K562 (cell line): ENCODE results near the gene AS3MT. TPM values are rescaled to one million over a fixed set of nuclear protein-coding genes. Genes with fewer than 3 reads are reported as not detected.
"Not testable (repeated sequence)": the region's sequence is repeated elsewhere in the genome, so short reads cannot be mapped to it uniquely, and the experiment has no call there.

Experiments
- ATAC-seq: fragments of 200-7000 bp; cut with Tn5 transposase; 3 replicates; pipeline ENCODE4 v1.9.1; 2020; ENCODE audit warnings: moderate library complexity
- BruUV-seq: library from RNA; stranded (reverse); fragments of 400-500 nt; replicated peaks from 2 replicates; lab custom pipeline; 2021; lab: Mats Ljungman, UMichigan
- CTCF ChIA-PET: fragments of 300-600 bp; formaldehyde crosslinking; extraction: SDS; loops from one replicate; lab custom pipeline; 2021; ENCODE audit warnings: low intra/inter-chr PET ratio; lab: Yijun Ruan, JAX
- POLR2A ChIA-PET: fragments of 300-600, 350-650 bp; sonication (Branson Sonifier 250); formaldehyde crosslinking; extraction: SDS; loops from one replicate; lab custom pipeline; 2021; ENCODE audit warnings: antibody characterized with exemption, inconsistent platforms; lab: Yijun Ruan, JAX
- DNase-seq, 4 experiments: peaks; one replicate each; pipeline versions ENCODE4 v3.0.0 to v3.0.0-alpha.2; 2011 to 2018; ENCODE audit warnings: low spot score in 3 of 4, mixed read lengths in 3 of 4; ENCODE audit errors: extremely low read depth in 1 of 4
- FAIRE-seq: peaks from 2 replicates; lab custom pipeline; 2011; peaks lifted over from hg19 to GRCh38; lab: Jason Lieb, UNC
- H2AFZ ChIP-seq: 2 replicates; pipeline ENCODE4 v1.6.0; 2011; ENCODE audit warnings: low read depth, low read length, control low read depth, inconsistent platforms
- H3K27ac ChIP-seq: fragments of 200-600 bp; 3 replicates; pipeline ENCODE4 v1.8.0; 2011; ENCODE audit warnings: low read depth, mild to moderate bottlenecking, control low read depth, inconsistent platforms, low read length, moderate library complexity, mixed read lengths; ENCODE audit errors: extremely low read depth
- H3K27me3 ChIP-seq, 2 experiments: fragments of 300-600 bp in 1 of 2; 2 replicates in 1 of 2; 3 replicates in 1 of 2; pipeline versions ENCODE4 v1.6.0 to v1.8.0; 2011; ENCODE audit warnings: inconsistent platforms in 2 of 2, low read length in 2 of 2, mild to moderate bottlenecking in 1 of 2, mixed read lengths in 1 of 2, moderate library complexity in 1 of 2; ENCODE audit not compliant: control insufficient read depth in 2 of 2, insufficient read depth in 2 of 2
- H3K36me3 ChIP-seq: fragments of 300-600 bp; 3 replicates; pipeline ENCODE4 v1.8.0; 2011; ENCODE audit warnings: mild to moderate bottlenecking, low read length, inconsistent platforms; ENCODE audit not compliant: control insufficient read depth, insufficient read depth
- H3K4me1 ChIP-seq, 2 experiments: fragments of 200-600 bp in 1 of 2; replicated peaks in 1 of 2; 2 replicates in 1 of 2; 3 replicates in 1 of 2; pipeline versions ENCODE4 v1.5.1 to v1.8.0; 2011; ENCODE audit warnings: inconsistent platforms in 2 of 2, low read length in 2 of 2, mild to moderate bottlenecking in 1 of 2, mixed read lengths in 1 of 2, moderate library complexity in 1 of 2; ENCODE audit not compliant: control insufficient read depth in 2 of 2, insufficient read depth in 2 of 2
- H3K4me2 ChIP-seq: 2 replicates; pipeline ENCODE4 v1.6.1; 2011; ENCODE audit warnings: low read length, control low read depth, inconsistent platforms, mixed read lengths; ENCODE audit not compliant: insufficient read depth
- H3K4me3 ChIP-seq: fragments of 200-600 bp; sonication (generic), shearing (Covaris generic); 2 replicates; pipeline ENCODE4 v1.5.1; 2016; ENCODE audit warnings: control low read depth, inconsistent platforms
- H3K79me2 ChIP-seq: fragments of 200-600 bp; 3 replicates; pipeline ENCODE4 v1.8.0; 2011; ENCODE audit warnings: low read length, inconsistent platforms; ENCODE audit not compliant: control insufficient read depth, insufficient read depth
- H3K9ac ChIP-seq, 2 experiments: 2 replicates each; pipeline versions ENCODE4 v1.6.0 to v1.6.1; 2011; ENCODE audit warnings: low read depth in 2 of 2, low read length in 2 of 2, control low read depth in 1 of 2, inconsistent platforms in 1 of 2, mild to moderate bottlenecking in 1 of 2, mixed read lengths in 1 of 2; ENCODE audit not compliant: insufficient read depth in 1 of 2
- H3K9me1 ChIP-seq: one replicate; pipeline ENCODE4 v1.6.0; 2011; ENCODE audit warnings: inconsistent platforms, mild to moderate bottlenecking, low read length, moderate library complexity; ENCODE audit not compliant: control insufficient read depth, insufficient read depth
- H3K9me3 ChIP-seq: replicated peaks from 2 replicates; pipeline ENCODE4 v1.5.1; 2011; ENCODE audit warnings: low read depth, low read length, inconsistent platforms; ENCODE audit not compliant: control insufficient read depth, insufficient read depth
- H4K20me1 ChIP-seq: replicated peaks from 2 replicates; pipeline ENCODE4 v1.6.1; 2011; ENCODE audit warnings: low read length, inconsistent platforms, mixed read lengths; ENCODE audit not compliant: control insufficient read depth, insufficient read depth
- KLF13 ChIP-seq: fragments of 450-650 bp; IDR thresholded peaks from 2 replicates; pipeline ENCODE4 v1.6.1; 2016; ENCODE audit warnings: missing genetic modification characterization, low read depth, mild to moderate bottlenecking, missing compliant biosample characterization, moderate library complexity, borderline replicate concordance
- ZNF407 ChIP-seq: fragments of 450-650 bp; IDR thresholded peaks from 2 replicates; pipeline ENCODE4 v1.6.1; 2016; ENCODE audit warnings: low read depth
- WGBS: fragments of 100-300 bp; shearing (Covaris generic); methylation state at CpG from one replicate; pipeline ENCODE4 v1.1.6; 2016; ENCODE audit warnings: low coverage, mixed read lengths; ENCODE audit not compliant: insufficient coverage; ENCODE audit errors: missing lambda C conversion rate; 5-methylcytosine and 5-hydroxymethylcytosine counted together
- in situ Hi-C: fragments of 300-500 bp; cut with MboI; formaldehyde crosslinking; loops from 4 replicates; pipeline ENCODE4 v1.15.0; 2018; ENCODE audit warnings: inconsistent platforms, mixed read lengths
- intact Hi-C: fragments of 100-400 bp; cut with micrococcal nuclease; formaldehyde crosslinking; loops from 2 replicates; pipeline ENCODE4 v1.14.2; 2022
- polyA plus RNA-seq, 8 experiments: library from polyadenylated mRNA; depleted of rRNA in 4 of 8; stranded (reverse) in 5 of 8; unstranded in 3 of 8; fragments of >200 nt; fragmentation: Nextera tagmentation in 2 of 8; fragmentation: Illumina TruSeq in 1 of 8; extraction: Ambion mirVana in 2 of 8; extraction: Trizol in 1 of 8; gene quantifications; 2 replicates each; pipeline versions ENCODE4 v1.2.1 to v1.2.3, GENCODE V29; 2011 to 2014; ENCODE audit warnings: inconsistent platforms in 1 of 8, missing spikeins in 1 of 8
- total RNA-seq, 7 experiments: library from RNA; depleted of rRNA in 6 of 7; stranded (reverse); fragments of >200 nt in 6 of 7; fragmentation: Illumina TruSeq in 2 of 7; extraction: Trizol in 2 of 7; gene quantifications; 2 replicates each; pipeline versions ENCODE4 v1.2.1 to v1.2.3, GENCODE V29; 2011 to 2021; ENCODE audit warnings: low replicate concordance in 1 of 7

Gene AS3MT
- total and polyA plus RNA-seq, 9 of the 15 experiments (the other 6 are each of a cell fraction or from before 2014, with no cell fraction given): 0.04 to 0.33 (median 0.19) TPM; not detected in 2

GRCh38 chr10:102927311-102928010 lies 58.2 kb downstream of the AS3MT start (continued):
- no peak for TF ChIP-seq ZNF407
- TF ChIP-seq KLF13 (tag): no peak

- intact Hi-C loops: loop anchor here (10.0 kb wide), 1 partner anchor 56 kb away; no protein-coding TSS in a partner anchor
- in situ Hi-C loops: loop anchor here (5.0 kb wide), 1 partner anchor 49 kb away; no protein-coding TSS in a partner anchor
- H4K20me1 ChIP-seq, H3K9ac ChIP-seq, H3K27me3 ChIP-seq, ATAC-seq, H3K4me2 ChIP-seq, H3K27ac ChIP-seq, H3K9me1 ChIP-seq, H3K79me2 ChIP-seq, BruUV-seq, DNase-seq, H3K4me3 ChIP-seq, H3K36me3 ChIP-seq, H2AFZ ChIP-seq, H3K4me1 ChIP-seq, POLR2A ChIA-PET, FAIRE-seq, CTCF ChIA-PET, H3K9me3 ChIP-seq: not testable (repeated sequence)
- 91% methylated on average over 5 of the region's 5 CpGs for WGBS
Measured at GRCh38 chr10:102928442-102928841, 59.2 kb downstream of the AS3MT start.
